Stimulated activated CD8-positive, alpha-beta memory T cell treated with anti-CD3 and anti-CD28 coated beads, Interleukin-7, amount 100 ng/mL, for 48 hours (primary cell): Measurements from ENCODE around the gene SYNC.
"Not testable (repeated sequence)": the region's sequence is repeated elsewhere in the genome, so short reads cannot be mapped to it uniquely, and the experiment has no call there.

Experiments
- DNase-seq, 2 donors: peaks; one replicate each; pipeline ENCODE4 v3.0.0-alpha.2; 2020; ENCODE audit warnings: low read depth in 1 of 2; ENCODE audit errors: extremely low read depth in 1 of 2

SYNC gene

GRCh38 chr1:32724678-32725614 is 22.4 kb upstream of the SYNC start:
- no peak for DNase-seq

- DNase-seq, result no peak
Observed at GRCh38 chr1:32719681-32720275, 17.2 kb upstream of the SYNC start.

GRCh38 chr1:32718527-32718926 is 16.0 kb upstream of the SYNC start:
- no peak for DNase-seq

GRCh38 chr1:32718036-32718435 is 15.5 kb upstream of the SYNC start:
- no peak for DNase-seq

GRCh38 chr1:32717503-32717902 is 14.9 kb upstream of the SYNC start:
- DNase-seq, result no peak

- DNase-seq, result peak in 1 of 2 donors; percentile 67
Observed at GRCh38 chr1:32716312-32717148, 14.0 kb upstream of the SYNC start.

- no peak for DNase-seq
Observed at GRCh38 chr1:32715901-32716311, 13.3 kb upstream of the SYNC start.

- DNase-seq, result no peak
Observed at GRCh38 chr1:32714277-32714676, 11.7 kb upstream of the SYNC start.

- DNase-seq, result no peak
Observed at GRCh38 chr1:32713081-32713480, 10.5 kb upstream of the SYNC start.

GRCh38 chr1:32711221-32711620 is 8.7 kb upstream of the SYNC start:
- not testable (repeated sequence) for DNase-seq

- DNase-seq, result no peak
Observed at GRCh38 chr1:32709476-32709875, 6.9 kb upstream of the SYNC start.

- DNase-seq, result no peak
Observed at GRCh38 chr1:32709075-32709474, 6.5 kb upstream of the SYNC start.

- DNase-seq, result no peak
Observed at GRCh38 chr1:32706491-32706890, 3.9 kb upstream of the SYNC start.

GRCh38 chr1:32705516-32705915 is 2.9 kb upstream of the SYNC start:
- no peak for DNase-seq

- DNase-seq, result no peak
Observed at GRCh38 chr1:32703479-32704291, 1.1 kb upstream of the SYNC start.

GRCh38 chr1:32701951-32702598 is 495 bp downstream of the SYNC start:
- no peak for DNase-seq

- DNase-seq, result no peak
Observed at GRCh38 chr1:32701421-32701911, 1.1 kb downstream of the SYNC start.

GRCh38 chr1:32696996-32697395 is 5.6 kb downstream of the SYNC start:
- DNase-seq, result not testable (repeated sequence)

GRCh38 chr1:32696041-32696440 is 6.5 kb downstream of the SYNC start:
- DNase-seq, result no peak
